OCI-LY3 (cell line): ENCODE results near the gene ARHGAP12.

Source experiments
- EZH2phosphoT487 ChIP-seq: fragments of 200-600 bp; shearing (Covaris generic); IDR thresholded peaks from 2 replicates; pipeline ENCODE4 v1.6.1; 2018; ENCODE audit warnings: antibody characterized with exemption, mixed run types, low read depth
- TF ChIP-seq, protein P1 (sequence below): fragments of 200-600, 300-600 bp; sonication (generic); IDR thresholded peaks from 2 replicates; pipeline ENCODE4 v1.5.1; 2014; ENCODE audit warnings: antibody characterized with exemption, low read length, low read depth

DNA sequence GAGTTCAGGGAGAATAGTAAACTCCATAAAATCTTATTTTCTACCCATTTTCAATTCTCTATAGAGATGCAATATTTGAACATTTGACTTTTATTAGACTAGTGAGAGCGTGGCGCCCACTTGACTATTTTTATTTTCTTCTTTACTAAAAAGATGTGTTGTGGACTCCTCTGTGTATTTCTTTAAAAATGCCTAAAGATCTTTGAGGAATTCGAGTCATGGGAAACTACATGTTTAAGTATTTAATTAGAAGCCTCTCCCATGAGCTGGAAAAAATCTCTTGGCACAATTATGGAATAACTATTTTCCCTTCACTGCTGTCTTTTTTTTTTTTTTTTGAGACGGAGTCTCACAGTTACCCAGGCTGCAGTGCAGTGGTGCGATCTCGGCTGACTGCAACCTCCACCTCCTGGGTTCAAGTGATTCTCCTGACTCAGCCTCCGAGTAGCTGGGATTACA, 124.2 kb downstream of the ARHGAP12 start:
- TF ChIP-seq, protein P1, sequence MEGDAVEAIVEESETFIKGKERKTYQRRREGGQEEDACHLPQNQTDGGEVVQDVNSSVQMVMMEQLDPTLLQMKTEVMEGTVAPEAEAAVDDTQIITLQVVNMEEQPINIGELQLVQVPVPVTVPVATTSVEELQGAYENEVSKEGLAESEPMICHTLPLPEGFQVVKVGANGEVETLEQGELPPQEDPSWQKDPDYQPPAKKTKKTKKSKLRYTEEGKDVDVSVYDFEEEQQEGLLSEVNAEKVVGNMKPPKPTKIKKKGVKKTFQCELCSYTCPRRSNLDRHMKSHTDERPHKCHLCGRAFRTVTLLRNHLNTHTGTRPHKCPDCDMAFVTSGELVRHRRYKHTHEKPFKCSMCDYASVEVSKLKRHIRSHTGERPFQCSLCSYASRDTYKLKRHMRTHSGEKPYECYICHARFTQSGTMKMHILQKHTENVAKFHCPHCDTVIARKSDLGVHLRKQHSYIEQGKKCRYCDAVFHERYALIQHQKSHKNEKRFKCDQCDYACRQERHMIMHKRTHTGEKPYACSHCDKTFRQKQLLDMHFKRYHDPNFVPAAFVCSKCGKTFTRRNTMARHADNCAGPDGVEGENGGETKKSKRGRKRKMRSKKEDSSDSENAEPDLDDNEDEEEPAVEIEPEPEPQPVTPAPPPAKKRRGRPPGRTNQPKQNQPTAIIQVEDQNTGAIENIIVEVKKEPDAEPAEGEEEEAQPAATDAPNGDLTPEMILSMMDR = no peak
- TF ChIP-seq EZH2phosphoT487 = no peak
